SW 1271 (cell line): Measurements from ENCODE around the gene RTN4RL1.

Experiments used
- DNase-seq, 2 experiments: peaks; one replicate each; lab custom pipeline; 2025; lab: John Stamatoyannopoulos, UW

The RTN4RL1 gene

DNA sequence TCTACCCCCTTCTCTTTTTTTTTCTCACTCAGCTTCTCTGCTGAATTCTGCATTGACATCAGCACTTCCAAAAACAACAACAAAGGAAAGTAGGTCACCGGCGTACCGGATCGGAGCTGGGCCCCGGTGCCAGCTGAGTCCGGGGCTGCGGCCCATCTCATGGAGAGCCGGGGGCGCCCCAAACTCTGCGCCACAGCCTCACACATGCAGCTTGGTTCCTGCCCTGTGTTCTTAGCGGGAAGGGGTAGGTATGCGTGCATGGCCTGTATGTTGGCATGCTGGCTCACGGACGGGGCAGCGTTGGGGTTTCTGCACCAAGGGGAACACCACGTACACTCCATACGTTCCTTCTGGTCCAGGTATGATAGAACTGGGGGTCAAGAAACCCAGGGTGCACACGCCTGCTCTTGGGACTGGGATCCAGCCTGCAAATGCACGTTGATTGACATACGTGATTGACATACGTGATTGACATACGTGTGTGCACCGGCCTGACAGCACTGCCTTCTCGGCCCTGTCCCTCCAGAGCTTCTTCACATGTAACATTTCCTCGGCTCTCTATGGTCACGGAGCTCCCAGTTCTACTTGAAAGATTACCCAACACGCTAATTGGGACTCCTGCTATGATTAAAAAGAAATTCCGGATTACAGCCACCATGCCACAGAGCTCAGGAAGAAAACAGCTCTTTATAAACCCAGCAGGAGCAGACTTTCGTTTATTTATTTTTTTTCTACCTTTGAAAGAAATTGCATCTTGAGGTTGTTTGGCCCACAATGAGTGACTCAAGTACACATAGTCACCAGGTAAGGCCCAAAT is 106.6 kb downstream of the RTN4RL1 start:
- DNase-seq: no peak

DNA sequence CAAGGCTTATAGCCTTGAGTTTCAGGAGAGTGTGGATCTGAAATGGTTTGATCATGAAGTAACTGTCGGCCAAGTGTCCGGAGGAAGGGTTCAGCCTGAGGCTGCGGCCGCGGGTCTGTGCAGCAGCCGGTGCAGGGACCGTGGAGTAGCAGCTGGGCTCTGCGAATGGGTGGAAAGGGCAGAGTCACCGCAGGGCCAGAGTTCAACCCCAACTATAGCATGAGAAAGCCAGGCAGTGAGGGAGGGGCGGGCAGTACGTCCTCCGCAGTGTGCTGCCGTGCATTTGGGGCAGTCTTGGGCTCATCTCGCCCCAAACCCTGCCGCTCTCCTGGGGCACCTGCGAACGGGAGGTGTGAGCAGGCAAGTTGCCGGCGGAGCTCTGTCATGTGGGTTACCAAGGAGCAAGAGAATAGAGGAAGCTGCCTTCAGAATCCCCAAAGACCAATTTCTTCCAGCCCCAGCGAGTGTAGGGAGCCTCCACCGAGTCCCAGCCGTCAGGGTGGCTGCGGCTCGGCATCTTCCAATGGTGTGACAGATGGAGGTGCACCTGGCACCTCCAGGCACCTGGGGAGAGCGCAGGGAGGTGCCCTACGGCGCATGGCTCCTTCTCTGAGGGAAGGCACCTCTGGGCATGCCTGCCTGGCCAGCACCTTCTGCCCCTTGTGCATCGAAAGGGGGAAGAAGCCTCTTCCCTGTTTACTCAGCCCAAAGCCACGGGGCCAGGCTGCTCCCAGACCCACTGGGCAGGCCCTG is 108.0 kb downstream of the RTN4RL1 start:
- no peak for DNase-seq

DNA sequence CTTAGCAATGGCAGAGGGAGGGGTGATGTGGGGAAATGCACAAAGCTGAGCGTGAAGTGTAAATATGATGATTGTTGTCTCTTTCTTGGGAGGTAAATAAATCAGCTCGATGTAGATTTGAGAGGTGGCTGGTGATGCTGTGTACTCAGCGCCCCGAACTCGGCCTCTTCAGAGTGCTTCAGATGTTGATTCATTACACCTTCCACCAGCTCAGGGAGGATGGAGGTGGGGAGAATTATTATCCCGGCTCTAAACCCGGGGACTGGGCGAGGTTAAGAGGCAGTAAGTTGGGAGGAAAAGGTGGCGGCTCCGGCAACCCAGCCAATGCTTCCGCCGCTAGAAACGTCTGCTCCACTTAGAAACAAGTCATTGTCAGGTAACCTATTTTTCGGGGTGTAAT is 108.8 kb downstream of the RTN4RL1 start:
- DNase-seq: no peak

DNA sequence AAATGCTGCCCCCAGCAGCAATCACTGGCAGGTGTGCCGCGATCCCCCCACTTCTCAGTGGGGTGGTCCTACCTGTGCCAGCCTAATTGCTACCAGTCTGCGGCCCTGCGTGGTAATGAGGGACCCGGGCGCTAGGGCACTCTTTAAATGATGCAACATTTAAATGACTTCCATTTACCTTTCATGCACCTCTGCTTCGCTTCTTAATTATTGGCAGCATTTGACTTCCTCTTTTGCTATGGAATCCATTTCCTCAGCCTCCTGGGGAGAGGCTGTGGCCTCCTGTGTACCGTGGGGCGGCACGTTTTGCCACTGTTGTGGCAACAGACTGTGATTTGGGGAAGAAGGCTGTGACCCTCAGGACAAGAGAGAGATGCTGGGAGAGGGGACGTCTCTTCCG is 109.2 kb downstream of the RTN4RL1 start:
- DNase-seq: no peak

DNA sequence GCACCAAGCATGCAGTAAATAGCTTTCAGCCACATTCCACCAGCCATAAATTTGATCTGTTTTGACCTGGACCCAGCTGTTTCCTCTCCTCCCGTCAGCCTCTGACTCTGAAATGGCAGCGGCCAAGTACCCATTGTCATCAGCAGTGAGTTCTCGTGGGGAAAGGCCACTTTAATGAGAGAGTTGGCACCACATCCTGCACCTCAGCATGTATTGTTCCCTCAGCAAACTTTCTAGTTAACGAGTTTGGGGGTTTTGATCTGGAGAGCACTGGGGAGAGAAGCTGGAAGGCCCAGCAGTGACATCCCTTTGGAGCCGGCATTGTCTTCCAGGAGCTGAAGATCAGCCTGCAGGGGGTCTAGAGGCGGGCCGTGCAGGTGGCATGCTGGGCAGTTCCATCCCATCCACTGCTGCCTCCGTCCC is 110.5 kb downstream of the RTN4RL1 start:
- DNase-seq: no peak

DNA sequence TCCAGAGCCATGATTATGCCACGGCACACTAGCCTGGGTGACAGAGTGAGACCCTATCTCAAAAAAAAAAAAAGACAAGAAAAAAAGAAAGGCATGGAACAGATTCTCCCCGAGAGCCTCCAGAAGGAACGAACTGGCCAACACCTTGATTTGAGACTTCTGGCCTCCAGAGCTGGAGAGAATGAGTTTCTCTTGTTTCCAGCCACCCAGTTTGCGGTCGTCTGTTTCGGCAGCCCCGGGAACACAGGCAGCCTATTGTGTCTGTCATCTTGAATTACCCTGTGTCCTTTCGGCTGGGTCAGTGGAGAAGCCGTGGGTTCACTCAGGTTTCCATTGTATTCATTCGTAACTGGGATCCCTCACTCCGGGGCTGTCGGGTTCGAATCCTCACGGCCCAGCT is 111.4 kb downstream of the RTN4RL1 start:
- DNase-seq: no peak

DNA sequence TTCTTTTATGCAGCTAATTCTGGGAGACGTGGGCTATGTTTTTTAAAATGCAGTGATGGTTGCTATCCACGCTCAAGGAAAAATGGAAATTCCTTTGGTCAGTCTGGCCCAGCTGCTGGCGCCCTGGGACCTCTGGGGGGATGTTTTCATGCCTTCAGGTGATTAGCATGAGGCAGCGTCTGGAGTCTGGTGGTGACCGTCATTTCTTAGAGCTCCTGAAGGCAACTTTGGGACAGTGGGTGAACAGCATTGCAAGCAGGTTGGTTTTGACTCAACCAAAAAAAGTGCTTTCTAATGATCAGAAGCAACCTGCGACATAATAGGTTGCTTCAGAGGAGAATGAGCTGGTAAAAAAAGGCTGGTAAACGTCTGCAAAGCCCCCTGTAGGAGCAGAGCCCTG is 113.0 kb downstream of the RTN4RL1 start:
- no peak for DNase-seq

DNA sequence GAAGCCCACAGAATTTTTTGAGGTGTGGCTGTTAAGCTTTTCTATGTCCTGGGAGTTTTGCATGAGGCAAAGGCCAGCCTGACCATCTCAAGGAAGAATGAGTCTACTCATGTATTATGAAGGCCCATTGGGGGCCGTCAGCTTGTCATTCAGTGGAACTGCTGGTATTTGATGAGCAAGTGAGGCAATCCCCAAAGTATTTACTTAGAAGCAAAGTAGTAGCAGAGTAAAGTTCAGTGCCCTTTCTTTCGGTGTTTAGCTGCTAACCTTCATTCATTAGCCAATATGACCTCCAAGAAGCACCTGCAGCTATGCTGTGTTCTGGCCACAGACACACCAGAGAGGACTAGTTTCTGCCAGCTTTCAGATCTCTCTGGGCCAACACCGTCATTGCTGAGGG is 115.1 kb downstream of the RTN4RL1 start:
- DNase-seq: no peak

DNA sequence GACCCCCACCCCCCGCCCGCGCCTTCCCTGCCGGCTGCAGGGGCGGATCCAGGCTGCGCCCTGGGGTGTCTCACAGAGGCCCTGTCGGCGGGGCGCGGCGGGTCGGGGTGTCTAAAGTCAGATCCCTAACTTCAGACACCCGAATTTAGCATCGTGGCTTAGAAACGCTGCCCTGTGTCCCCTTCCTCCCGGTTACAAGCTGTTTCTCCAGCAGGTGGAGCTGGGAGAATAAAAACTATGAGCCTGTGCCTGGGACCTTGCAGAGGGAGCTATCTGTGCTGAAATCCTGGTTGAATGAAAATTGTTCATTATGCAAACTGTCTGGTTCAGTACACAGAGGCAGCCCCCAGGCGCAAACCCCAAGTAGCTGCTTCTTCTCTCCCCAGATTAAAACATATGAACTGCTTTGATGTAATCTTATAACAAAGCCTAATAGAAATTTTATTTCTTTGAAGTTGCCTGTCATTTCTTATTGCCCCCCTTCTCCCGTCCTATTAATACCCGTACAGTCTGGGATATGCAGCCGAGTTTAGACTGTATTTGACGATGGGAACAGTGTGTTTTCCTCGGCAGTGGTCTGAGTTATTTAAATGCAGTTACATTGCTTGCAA is 116.3 kb downstream of the RTN4RL1 start:
- peak; percentile 14 to 65 for DNase-seq

DNA sequence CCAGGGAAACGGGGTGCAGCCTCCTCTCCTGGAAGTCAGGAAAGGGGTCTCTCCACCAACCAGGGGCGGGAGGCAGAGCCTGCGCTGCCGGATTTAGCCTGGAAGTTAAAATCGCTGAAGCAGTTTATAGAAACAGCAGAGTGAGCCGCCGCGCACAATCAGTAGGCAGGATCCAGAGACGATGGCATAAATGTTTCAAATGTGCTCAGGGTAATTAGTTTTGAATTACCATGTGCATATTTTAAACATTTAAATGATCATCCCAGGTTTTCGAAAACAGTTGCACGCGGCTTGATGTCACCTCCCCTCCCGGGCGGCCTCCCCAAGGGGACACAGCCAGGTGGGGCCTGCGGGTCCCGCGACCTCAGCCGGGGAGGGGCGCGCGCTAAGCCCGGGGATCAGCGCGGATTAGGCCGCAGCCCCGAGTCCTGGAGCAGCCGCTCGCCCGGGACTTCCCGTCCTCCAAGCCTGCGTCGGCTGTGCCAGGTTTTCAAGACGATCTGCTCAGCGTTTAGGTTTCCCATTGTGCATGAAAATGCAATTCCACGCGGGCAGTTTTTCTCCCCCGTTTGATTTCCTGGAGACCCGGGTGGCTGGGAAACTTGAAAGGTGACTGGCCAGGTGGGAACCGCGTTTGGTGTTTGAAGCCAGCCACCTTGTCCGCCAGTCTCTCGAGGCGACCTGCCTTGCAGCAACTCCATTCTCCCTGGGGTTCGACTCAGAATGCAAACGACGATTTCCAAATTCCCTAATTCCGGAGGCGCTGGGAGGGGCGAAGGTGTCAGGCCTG is 117.0 kb downstream of the RTN4RL1 start:
- no peak for DNase-seq

DNA sequence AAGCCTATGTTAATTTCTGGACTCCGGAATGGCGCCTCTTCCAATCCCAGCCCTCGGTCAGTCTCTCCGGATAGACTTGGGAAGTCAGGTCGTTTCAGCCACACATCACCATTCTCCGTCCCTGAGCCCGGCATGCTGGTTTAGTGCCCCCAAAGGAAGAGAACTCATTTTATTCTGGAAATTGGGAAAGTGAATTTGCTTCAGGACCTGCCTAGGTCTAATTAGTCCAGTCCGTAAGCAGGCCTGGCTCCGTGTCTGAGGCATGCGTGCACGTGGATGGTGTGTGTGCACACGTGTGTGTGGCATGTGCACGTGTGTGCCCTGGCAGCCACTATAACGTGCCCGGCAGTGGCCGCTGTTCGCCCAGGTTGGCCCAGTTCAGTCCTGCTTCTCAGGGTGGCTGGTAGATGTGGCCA is 117.9 kb downstream of the RTN4RL1 start:
- DNase-seq: no peak

DNA sequence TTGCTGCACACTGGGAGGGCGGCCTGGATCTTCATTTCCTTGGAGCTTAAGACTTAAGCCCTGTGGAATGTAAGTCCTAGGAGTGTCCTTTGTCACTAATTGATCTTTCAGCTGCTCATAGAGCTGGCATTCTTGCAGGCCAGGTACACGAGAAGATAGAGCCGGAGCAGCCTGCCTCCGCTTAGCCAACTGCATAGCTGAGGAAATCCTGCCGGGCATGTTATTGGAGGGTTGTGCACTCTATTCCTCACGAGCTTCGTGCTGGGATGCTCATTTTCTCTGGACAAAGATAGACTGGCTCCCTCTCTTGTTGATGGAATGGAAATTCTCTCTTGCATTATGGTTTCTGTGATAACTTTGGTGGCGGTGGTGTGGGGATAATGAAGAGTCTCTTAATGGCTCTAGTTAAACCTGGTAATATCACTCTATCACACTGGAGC is 118.5 kb downstream of the RTN4RL1 start:
- DNase-seq: no peak

DNA sequence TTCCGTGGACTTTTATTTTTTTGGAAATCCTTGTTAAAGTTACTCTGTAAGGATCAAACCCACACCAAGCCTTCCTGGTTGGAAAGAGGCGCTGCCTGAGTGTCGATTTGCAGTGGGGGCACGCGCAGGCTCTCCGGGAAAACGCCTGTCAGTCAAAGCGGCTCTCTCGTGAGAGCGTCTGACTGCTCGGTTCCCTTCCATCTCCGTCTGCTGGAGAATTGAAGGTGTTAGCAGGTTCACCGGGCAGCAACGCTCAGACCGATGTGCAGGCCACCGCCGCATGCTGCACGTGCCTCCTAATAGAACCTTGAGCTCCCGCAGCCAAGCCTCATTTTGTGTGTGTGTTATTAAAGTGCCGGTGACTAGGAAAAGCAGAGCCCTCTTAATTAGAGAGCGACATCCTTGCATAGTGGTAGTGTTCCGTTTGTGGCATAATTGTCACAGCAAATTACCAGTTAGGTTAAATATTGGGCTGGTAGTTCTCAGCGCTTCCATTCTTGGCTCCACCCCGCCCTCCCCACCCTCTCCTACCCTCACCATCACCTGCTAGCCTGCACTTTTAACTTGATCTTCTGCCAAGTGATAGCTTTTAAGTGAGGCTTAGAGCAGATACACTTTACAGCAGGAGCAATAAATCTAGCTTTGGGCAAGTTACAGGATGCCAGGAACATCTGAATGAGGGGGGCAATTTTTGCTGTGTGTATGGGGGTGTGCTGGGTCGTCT is 119.8 kb downstream of the RTN4RL1 start:
- no peak for DNase-seq

DNA sequence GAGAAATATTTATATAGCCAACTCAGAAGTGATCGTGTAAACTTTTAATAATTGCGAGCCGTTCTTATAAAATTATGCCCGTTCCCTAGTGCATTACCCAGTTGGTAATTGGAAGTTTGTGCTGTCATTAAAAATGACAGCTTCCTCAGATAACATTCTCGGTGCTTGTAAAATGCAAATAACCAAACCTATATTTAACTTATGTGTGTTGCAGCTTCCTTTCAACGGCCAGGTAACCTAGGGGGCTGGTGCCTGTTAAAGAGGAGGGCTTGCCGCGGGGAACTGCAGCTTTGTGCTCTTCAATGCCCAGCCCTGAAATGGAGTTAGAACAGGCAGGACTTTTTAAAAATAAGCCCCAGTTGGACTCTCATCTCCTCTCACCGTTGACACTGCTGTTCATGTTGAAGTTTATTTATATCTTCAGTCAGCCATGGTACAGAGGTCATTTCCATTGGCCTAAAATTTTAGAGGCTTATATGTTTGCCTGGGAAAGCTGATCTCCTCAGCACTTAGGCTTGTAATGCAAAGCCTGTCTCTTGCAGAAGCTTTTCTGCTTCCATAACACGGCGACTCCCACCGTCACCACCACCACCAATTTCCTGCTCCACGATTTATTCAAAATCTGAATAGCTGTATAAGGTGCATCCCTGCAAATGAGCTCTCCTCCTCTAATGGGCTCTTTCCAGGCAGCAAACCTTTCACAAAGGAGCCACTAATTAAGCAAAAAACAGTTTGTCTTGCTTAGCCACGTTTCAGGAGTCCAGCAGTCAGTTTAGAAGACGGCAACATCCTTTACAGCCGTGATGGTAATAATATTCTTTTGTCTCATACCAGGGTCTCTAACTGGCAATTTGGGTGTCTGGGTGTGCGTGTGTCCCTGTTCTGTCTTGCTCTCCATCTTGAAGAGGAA is 120.6 kb downstream of the RTN4RL1 start:
- DNase-seq: no peak

DNA sequence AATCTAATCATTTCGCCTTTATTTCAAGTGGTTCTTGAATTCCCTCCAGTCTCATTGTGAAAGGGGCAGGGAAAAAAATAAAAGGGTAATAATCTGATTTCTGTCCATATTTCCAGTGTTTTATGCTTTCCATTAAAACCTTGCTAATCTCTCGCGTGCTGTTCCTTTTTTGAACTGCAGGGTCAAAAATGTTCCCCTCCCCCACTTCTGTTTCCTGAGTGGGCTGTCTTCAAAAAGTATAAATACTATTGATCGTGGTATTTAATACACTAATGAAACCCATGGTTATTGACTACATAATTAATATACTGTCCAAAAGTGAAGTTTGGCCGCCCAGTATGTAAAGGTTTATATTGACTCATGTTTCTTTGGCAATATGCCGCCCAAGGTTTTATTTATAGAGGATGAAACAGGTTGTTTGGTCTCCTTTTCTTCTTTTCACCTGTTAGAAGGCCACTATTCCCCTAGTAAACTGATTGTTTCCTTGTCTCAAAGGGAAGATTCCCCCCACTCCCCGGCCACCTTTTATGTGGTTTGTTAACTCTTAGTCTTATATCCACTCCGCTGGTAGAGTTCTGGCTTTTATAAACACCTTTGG is 125.6 kb downstream of the RTN4RL1 start:
- no peak for DNase-seq

DNA sequence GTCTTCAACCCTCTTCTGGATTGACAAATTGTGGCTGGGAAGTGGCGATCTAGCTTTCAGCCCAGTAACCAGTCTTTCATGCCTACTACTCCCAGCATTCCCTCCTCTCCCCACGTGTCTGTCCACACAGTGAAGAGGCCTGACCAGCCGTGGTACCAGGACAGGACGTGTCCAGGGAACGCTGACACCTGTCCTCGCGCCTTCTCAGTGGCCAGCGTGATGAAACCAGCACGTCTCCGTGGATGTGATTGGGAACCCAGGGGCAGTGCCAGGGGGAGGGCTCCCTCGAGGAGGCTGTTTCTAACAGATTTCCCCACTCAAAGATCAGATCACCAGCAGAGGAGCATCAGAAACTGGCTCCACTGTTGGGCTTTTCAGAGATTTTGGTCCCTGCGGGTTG is 126.3 kb downstream of the RTN4RL1 start:
- no peak for DNase-seq

DNA sequence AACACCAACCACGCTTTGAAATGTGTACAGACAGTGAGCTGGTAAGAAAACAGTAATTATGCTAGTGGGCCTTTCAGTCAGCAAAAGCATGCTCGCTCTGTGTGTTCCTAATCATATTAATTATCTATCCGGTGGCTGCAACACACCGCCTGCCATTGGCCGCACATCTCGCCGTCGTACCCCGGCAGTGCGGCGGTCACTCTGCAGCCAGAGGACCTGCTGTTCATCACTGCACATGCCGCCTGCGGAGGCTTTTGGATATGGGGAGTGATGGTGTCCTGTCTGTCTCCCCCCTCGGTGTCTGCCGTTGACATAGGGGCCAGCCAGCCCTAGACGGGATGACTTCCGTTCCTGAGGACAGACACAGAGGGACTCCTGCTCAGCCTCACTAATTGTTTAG is 126.8 kb downstream of the RTN4RL1 start:
- no peak for DNase-seq

DNA sequence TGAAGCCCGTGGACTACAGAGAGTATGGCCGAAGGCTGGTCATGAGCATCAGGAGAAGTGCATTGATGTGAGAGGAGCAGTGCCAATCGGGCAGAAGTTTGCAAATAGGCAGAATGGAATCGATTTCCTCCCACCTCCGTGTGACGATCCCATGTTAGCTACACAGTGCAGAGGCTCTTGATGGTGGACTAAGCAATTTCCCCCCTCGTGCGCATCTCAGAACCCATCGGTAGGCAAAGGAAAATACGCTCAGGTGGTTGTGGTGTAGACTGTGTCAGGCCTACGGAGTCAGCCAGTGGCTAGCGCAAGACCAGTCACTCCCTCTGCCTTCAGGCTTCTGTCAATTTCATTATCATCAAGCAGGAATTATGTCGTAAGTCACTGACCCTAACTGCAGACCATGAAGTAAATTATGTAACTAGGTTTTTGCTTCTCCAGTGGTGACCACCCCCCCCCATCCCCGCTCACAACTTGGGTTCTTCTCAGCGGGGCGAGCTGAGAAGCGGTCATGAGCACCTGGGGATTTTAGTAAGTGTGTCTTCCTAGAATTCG is 128.0 kb downstream of the RTN4RL1 start:
- DNase-seq: no peak

DNA sequence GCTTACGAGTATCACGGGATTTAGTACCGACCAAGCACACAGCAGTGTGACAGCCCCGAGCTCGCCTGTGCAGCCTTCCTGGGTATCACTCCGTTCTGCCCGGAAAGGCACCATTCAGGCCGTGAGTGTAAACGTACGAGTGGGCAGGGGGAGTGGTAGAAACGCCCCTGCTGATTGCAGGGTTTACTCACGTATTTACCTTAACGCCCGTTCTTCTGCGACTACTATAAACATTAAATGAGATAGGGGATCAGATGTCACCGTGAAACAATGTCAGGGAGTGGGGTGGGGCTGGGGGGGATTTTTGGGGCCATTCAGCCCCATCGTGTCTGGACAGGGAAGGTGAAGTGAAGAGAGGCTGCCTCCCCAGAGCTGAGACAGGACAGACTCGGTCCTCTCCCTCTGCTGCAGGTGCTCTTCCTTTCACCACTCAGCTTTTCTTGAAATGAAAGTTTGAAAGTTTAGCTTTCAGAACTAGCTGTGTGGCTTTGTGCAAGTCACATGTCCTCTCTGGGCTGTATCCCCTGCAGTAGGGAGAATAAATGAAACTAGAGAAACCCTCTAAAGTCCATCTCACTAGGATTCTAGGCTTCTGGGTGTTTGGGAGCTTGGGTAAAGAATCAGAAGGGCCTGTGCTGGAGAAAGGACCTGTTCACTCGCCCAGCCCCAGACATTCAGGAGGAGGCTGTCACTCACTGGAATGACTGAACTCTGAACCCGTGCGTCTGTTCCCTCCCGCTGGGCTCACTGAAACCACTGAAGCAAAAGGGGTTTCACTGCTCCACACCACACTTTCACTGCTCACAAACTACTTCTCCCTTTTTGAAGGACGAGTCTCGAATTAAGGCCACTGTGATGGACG is 128.7 kb downstream of the RTN4RL1 start:
- no peak for DNase-seq
